ENCODE data around the gene TBC1D22A. TPM values are rescaled to one million over a fixed set of nuclear protein-coding genes. Genes with fewer than 3 reads are reported as not detected.

Gene TBC1D22A
- total RNA-seq, 1 donor from 2014 or later = 28.9 TPM

DNA sequence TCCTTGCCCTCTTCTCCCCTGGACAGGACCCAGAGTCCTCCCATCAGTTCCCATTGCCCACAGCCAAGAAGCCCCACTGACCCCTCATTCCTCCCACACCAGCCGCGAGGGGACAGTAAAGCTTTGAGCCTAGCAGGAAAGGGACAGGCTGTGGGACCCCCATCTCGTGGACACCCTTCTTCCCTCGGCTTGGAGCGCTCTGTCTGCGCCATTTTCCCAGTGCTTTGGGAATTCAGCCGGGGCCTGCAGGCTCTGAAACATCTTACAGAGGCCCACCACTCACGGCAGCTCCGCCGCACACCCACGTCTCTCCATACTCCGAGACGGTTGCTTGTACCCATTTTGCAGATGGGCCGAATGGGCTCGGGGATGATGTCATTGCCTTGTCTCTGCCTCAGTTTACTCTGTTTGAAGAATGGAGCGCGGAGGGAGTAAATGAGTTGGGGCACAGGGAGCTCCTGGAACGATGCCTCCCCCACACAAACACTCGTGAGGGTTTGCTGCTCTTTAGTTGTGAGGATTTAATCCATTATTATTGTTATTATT is 447.7 kb downstream of the TBC1D22A start:
- peaks cover 2% of the 10 kb centered on the region for H3K27me3 Mint-ChIP-seq (ENCODE audit: unreplicated experiment)

DNA sequence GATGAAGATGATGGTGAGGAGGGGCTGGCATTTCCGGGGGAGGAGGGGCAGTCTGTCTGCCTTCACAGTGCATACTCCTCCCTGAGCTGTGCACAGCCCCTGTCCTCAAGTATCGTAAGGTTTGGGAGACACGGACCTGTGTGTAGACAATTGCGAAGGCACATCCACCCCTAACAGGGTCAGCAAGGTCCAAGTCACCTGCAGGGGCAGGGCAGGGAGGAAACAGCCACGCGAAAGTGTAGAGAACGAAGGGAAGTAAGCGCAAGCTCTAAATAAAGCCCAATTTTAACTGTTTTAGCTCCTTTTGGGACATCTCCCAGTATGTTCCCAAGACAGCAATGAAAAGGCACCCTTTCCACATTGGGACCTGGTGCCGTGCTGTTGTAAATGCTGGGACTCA is 448.2 kb downstream of the TBC1D22A start:
- Mint-ChIP-seq H3K4me1 (ENCODE audit: unreplicated experiment) (no peaks in the 10 kb centered on the region), H3K36me3 (ENCODE audit: unreplicated experiment) (no peaks in the 10 kb centered on the region), H3K27ac (ENCODE audit: unreplicated experiment) (no peak overlapping the region), H3K4me3 (ENCODE audit: unreplicated experiment) (no peak overlapping the region), H3K27me3 (ENCODE audit: unreplicated experiment) (peaks cover 2% of the 10 kb centered on the region), H3K9me3 (ENCODE audit: unreplicated experiment) (peaks cover 5% of the 10 kb centered on the region)
- DNase-seq (ENCODE audit: extremely low spot score, unreplicated experiment) = peak; percentile 75
- TF ChIP-seq, protein P1, sequence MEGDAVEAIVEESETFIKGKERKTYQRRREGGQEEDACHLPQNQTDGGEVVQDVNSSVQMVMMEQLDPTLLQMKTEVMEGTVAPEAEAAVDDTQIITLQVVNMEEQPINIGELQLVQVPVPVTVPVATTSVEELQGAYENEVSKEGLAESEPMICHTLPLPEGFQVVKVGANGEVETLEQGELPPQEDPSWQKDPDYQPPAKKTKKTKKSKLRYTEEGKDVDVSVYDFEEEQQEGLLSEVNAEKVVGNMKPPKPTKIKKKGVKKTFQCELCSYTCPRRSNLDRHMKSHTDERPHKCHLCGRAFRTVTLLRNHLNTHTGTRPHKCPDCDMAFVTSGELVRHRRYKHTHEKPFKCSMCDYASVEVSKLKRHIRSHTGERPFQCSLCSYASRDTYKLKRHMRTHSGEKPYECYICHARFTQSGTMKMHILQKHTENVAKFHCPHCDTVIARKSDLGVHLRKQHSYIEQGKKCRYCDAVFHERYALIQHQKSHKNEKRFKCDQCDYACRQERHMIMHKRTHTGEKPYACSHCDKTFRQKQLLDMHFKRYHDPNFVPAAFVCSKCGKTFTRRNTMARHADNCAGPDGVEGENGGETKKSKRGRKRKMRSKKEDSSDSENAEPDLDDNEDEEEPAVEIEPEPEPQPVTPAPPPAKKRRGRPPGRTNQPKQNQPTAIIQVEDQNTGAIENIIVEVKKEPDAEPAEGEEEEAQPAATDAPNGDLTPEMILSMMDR (IDR thresholded peaks at IDR 0.05) = no peak

More for the DNA sequence above, 447.7 kb downstream of the TBC1D22A start:
- no peaks in the 10 kb centered on the region for H3K36me3 Mint-ChIP-seq (ENCODE audit: unreplicated experiment)
- no peaks in the 10 kb centered on the region for H3K4me1 Mint-ChIP-seq (ENCODE audit: unreplicated experiment)
- TF ChIP-seq, protein P1 (IDR thresholded peaks at IDR 0.05) = no peak
- no peak overlapping the region for H3K4me3 Mint-ChIP-seq (ENCODE audit: unreplicated experiment)
- peak; percentile 70 for DNase-seq (ENCODE audit: extremely low spot score, unreplicated experiment)
- peaks cover 5% of the 10 kb centered on the region for H3K9me3 Mint-ChIP-seq (ENCODE audit: unreplicated experiment)
- H3K27ac Mint-ChIP-seq (ENCODE audit: unreplicated experiment) = no peak overlapping the region

DNA sequence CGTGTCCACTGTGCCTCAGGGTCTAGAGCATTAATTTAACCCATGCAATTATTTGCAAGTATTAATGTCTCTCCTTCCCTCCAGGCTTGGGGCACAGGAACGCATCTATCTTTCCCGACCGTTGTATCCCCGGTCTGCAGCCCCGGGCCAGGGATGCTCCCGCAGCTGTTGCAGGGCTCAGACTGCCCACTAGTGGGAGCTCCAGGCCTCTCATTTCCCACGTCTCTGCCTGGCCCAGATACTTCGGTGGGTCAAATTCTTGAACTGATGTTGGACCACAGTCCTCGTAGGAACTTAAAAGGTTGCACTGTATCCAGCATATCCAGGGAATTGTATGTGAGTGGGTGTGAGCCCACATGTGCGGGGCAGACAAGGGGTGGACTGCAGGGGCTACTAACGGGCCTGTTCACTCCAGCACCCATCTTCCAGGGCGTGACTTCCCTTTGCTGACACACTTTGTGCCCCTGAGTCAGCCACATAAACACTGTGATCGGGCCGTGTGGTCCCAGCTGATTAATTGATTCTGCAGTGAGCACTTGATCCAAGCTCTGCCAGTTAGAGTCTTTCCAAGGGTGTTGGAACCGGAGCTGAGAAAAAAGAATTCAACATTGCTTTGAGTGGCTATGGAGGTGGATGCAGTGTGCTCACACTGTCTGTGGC is 451.3 kb downstream of the TBC1D22A start:
- peak; percentile 78 for DNase-seq (ENCODE audit: extremely low spot score, unreplicated experiment)
- Mint-ChIP-seq H3K9me3 (ENCODE audit: unreplicated experiment) (peaks cover 5% of the 10 kb centered on the region), H3K4me1 (ENCODE audit: unreplicated experiment) (no peaks in the 10 kb centered on the region), H3K36me3 (ENCODE audit: unreplicated experiment) (no peaks in the 10 kb centered on the region), H3K27ac (ENCODE audit: unreplicated experiment) (no peak overlapping the region), H3K27me3 (ENCODE audit: unreplicated experiment) (peaks cover 3% of the 10 kb centered on the region), H3K4me3 (ENCODE audit: unreplicated experiment) (no peak overlapping the region)
- TF ChIP-seq, protein P1 (IDR thresholded peaks at IDR 0.05) = peak; percentile 45

DNA sequence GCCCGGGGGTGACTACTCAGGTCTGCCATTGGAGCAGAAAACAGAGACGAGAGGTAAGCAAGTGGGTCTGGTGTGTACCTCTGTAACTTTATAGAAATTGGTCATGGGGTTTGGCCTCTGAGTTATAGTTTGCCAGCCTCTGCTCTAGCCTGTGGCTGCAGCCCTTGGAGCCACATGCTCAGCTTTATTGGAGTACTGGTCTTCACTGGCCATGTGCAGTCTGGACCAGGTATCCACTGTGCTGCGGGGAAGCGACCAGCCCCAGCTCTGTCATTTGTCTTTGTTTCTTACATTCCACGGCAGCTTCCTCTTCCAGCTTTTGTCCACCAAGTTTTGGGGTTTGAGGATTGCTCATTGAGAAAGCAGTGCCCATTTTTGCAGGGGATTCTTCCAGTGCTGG is 453.4 kb downstream of the TBC1D22A start:
- Mint-ChIP-seq H3K27me3 (ENCODE audit: unreplicated experiment) (peaks cover 3% of the 10 kb centered on the region), H3K4me1 (ENCODE audit: unreplicated experiment) (no peaks in the 10 kb centered on the region), H3K9me3 (ENCODE audit: unreplicated experiment) (peaks cover 5% of the 10 kb centered on the region), H3K36me3 (ENCODE audit: unreplicated experiment) (no peaks in the 10 kb centered on the region), H3K27ac (ENCODE audit: unreplicated experiment) (no peak overlapping the region), H3K4me3 (ENCODE audit: unreplicated experiment) (no peak overlapping the region)
- TF ChIP-seq, protein P1 (IDR thresholded peaks at IDR 0.05) = no peak
- peak; percentile 57 for DNase-seq (ENCODE audit: extremely low spot score, unreplicated experiment)

DNA sequence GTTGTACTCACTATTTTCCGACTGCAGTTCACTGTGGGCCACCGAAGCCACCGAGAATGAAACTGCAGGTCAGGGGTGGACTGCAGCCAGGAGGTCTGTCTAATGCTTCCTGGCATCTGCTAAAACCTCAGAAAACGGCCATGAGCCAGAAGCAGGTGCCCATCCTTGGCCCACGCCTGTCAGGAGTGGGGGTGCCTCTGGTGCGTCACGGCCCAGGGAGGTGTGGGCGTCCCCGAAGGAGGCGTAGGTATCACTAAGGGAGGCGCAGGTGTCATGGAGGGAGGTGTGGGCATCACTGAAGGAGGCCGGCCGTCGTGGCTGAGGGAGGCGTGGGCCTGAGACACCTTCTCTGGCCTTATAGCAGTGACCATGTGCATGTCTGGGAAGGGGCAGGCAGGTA is 456.2 kb downstream of the TBC1D22A start:
- Mint-ChIP-seq H3K27ac (ENCODE audit: unreplicated experiment) (no peak overlapping the region), H3K4me1 (ENCODE audit: unreplicated experiment) (no peaks in the 10 kb centered on the region), H3K4me3 (ENCODE audit: unreplicated experiment) (no peak overlapping the region), H3K9me3 (ENCODE audit: unreplicated experiment) (no peaks in the 10 kb centered on the region), H3K27me3 (ENCODE audit: unreplicated experiment) (peaks cover 6% of the 10 kb centered on the region), H3K36me3 (ENCODE audit: unreplicated experiment) (no peaks in the 10 kb centered on the region)
- TF ChIP-seq, protein P1 (IDR thresholded peaks at IDR 0.05) = no peak
- peak; percentile 77 for DNase-seq (ENCODE audit: extremely low spot score, unreplicated experiment)

Data from osteocyte (in vitro differentiated cells).